Loucy (cell line): ENCODE results near the gene ALDH18A1.
"Not testable (repeated sequence)": the region's sequence is repeated elsewhere in the genome, so short reads cannot be mapped to it uniquely, and the experiment has no call there.

Experiments
- H2AFZ ChIP-seq: fragments of 200-600 bp; sonication (generic); 2 replicates; pipeline ENCODE4 v1.6.0; 2016; ENCODE audit warnings: antibody characterized with exemption, mild to moderate bottlenecking, low read length, moderate library complexity
- H3F3A ChIP-seq: fragments of 200-600 bp; 2 replicates; pipeline ENCODE4 v1.6.0; 2016; ENCODE audit warnings: antibody characterized with exemption, low read depth, mild to moderate bottlenecking
- H3K27me3 ChIP-seq: fragments of 200-600 bp; sonication (generic); 2 replicates; pipeline ENCODE4 v1.6.1; 2014; ENCODE audit warnings: low read length, mild to moderate bottlenecking; ENCODE audit not compliant: insufficient read depth, poor library complexity, severe bottlenecking
- H3K36me3 ChIP-seq: fragments of 200-600 bp; sonication (generic); 2 replicates; pipeline ENCODE4 v1.6.1; 2016; ENCODE audit warnings: low read length; ENCODE audit not compliant: insufficient read depth
- H3K4me1 ChIP-seq: fragments of 200-600 bp; sonication (generic); 2 replicates; pipeline ENCODE4 v1.5.1; 2014; ENCODE audit warnings: low read length, mild to moderate bottlenecking; ENCODE audit not compliant: insufficient read depth, poor library complexity, severe bottlenecking
- H3K4me2 ChIP-seq: fragments of 200-600 bp; sonication (generic); 2 replicates; pipeline ENCODE4 v1.6.0; 2014; ENCODE audit warnings: antibody characterized with exemption, low read length, low read depth, mild to moderate bottlenecking; ENCODE audit not compliant: poor library complexity, severe bottlenecking
- H3K4me3 ChIP-seq: fragments of 200-600 bp; sonication (generic); 2 replicates; pipeline ENCODE4 v1.5.1; 2014; ENCODE audit warnings: low read length, mild to moderate bottlenecking, mixed read lengths; ENCODE audit not compliant: poor library complexity, severe bottlenecking
- H3K79me2 ChIP-seq: fragments of 200-600 bp; sonication (generic); 2 replicates; pipeline ENCODE4 v1.6.1; 2014; ENCODE audit warnings: low read length; ENCODE audit not compliant: insufficient read depth
- H3K9ac ChIP-seq: fragments of 200-600 bp; sonication (generic); 2 replicates; pipeline ENCODE4 v1.6.0; 2014; ENCODE audit warnings: mild to moderate bottlenecking, low read depth, low read length, moderate library complexity; ENCODE audit not compliant: poor library complexity, severe bottlenecking
- H3K9me2 ChIP-seq: fragments of 200-600 bp; sonication (generic); replicated peaks from 2 replicates; pipeline ENCODE4 v1.6.1; 2016; ENCODE audit warnings: low read depth, low read length, mixed read lengths
- H3K9me3 ChIP-seq: fragments of 200-600 bp; sonication (generic); 2 replicates; pipeline ENCODE4 v1.6.1; 2014; ENCODE audit warnings: mild to moderate bottlenecking, antibody characterized with exemption, low read length, low read depth; ENCODE audit not compliant: insufficient read depth
- H4K20me1 ChIP-seq: fragments of 200-600 bp; sonication (generic); 2 replicates; pipeline ENCODE4 v1.6.0; 2014; ENCODE audit warnings: antibody characterized with exemption, low read length, mild to moderate bottlenecking; ENCODE audit not compliant: insufficient read depth, poor library complexity, severe bottlenecking
- EZH2phosphoT487 ChIP-seq: fragments of 200-600 bp; IDR thresholded peaks from 2 replicates; pipeline ENCODE4 v1.6.1; 2018; ENCODE audit warnings: antibody characterized with exemption, mild to moderate bottlenecking, moderate library complexity, borderline replicate concordance
- TF ChIP-seq, protein P1 (sequence below): fragments of 200-600 bp; sonication (generic); conservative IDR thresholded peaks from 2 replicates; pipeline ENCODE4 v1.5.1; 2014; ENCODE audit warnings: mild to moderate bottlenecking, antibody characterized with exemption, low read length

ALDH18A1 gene

DNA sequence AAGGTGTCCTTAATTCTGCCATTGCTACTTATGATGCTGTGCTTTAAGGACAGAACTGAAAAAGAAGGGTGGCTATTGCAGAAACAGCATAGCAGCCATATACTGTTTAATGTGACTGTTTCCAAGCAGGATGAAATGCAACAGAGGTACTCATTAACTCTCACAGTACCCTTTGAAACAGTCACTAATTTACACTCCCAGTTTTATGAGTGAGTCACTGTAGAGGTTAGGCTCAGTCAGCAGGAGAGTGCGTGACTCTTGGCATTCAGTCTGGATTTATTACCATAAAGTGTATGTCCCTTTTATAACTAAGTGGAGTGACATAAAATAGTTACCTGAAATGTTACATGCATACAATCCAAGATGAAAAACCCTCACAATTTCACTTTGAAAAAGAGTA lies 27.7 kb downstream of the ALDH18A1 start:
- Histone ChIP-seq H3K36me3 (peaks cover 91% of the 10 kb centered on the region), H3K9me3 (no peaks in the 10 kb centered on the region)

DNA sequence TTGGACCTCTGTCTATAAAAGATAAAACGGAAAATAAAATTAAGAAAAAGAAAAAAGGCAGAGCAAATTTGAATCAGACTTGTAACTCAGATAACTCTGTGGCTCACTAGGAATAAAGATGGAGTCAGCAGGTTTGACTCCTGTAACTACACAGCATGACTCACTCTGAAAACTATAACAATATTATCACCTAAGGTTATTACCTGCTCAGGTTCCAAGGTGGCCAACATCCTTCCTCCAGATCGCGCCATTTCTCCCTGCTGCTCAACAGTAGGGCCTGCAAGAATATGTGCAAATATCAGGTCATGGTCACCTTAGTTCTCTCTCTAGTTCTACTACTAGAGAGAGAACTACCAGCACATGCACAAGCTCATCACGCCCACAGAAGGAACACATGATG lies 30.0 kb downstream of the ALDH18A1 start:
- H3F3A ChIP-seq: no peaks in the 10 kb centered on the region
- H3K4me1 ChIP-seq: no peaks in the 10 kb centered on the region
- TF ChIP-seq EZH2phosphoT487: no peak
- TF ChIP-seq, protein P1, sequence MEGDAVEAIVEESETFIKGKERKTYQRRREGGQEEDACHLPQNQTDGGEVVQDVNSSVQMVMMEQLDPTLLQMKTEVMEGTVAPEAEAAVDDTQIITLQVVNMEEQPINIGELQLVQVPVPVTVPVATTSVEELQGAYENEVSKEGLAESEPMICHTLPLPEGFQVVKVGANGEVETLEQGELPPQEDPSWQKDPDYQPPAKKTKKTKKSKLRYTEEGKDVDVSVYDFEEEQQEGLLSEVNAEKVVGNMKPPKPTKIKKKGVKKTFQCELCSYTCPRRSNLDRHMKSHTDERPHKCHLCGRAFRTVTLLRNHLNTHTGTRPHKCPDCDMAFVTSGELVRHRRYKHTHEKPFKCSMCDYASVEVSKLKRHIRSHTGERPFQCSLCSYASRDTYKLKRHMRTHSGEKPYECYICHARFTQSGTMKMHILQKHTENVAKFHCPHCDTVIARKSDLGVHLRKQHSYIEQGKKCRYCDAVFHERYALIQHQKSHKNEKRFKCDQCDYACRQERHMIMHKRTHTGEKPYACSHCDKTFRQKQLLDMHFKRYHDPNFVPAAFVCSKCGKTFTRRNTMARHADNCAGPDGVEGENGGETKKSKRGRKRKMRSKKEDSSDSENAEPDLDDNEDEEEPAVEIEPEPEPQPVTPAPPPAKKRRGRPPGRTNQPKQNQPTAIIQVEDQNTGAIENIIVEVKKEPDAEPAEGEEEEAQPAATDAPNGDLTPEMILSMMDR: no peak
- no peaks in the 10 kb centered on the region for H4K20me1 ChIP-seq
- H3K79me2 ChIP-seq: no peaks in the 10 kb centered on the region
- H2AFZ ChIP-seq: no peak overlapping the region
- no peak overlapping the region for H3K9ac ChIP-seq
- H3K4me3 ChIP-seq: no peak overlapping the region
- H3K9me2 ChIP-seq: no peaks in the 10 kb centered on the region
- H3K9me3 ChIP-seq: no peaks in the 10 kb centered on the region
- peaks cover 79% of the 10 kb centered on the region for H3K36me3 ChIP-seq
- no peaks in the 10 kb centered on the region for H3K27me3 ChIP-seq
- no peak overlapping the region for H3K4me2 ChIP-seq

More for the DNA sequence above, 27.7 kb downstream of the ALDH18A1 start:
- Histone ChIP-seq H3K9ac (no peak overlapping the region), H3K4me2 (no peak overlapping the region), H3K79me2 (no peaks in the 10 kb centered on the region), H3K4me3 (no peak overlapping the region), H3K27me3 (no peaks in the 10 kb centered on the region), H3K4me1 (no peaks in the 10 kb centered on the region), H3F3A (no peaks in the 10 kb centered on the region), H4K20me1 (no peaks in the 10 kb centered on the region), H2AFZ (no peak overlapping the region), H3K9me2 (no peaks in the 10 kb centered on the region)
- no peak for TF ChIP-seq EZH2phosphoT487
- TF ChIP-seq, protein P1: no peak

DNA sequence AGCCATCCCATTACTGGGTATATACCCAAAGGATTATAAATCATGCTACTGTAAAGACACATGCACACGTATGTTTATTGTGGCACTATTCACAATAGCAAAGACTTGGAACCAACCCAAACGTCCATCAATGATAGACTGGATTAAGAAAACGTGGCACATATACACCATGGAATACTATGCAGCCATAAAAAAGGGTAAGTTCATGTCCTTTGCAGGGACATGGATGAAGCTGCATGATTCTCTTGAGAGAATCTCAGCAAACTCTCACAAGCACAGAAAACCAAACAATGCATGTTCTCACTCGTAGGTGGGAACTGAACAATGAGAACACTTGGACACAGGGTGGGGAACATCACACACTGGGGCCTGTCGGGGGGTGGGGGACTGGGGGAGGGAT lies 36.1 kb downstream of the ALDH18A1 start:
- H3K79me2 ChIP-seq, H3K4me2 ChIP-seq, H3K9me3 ChIP-seq, H3F3A ChIP-seq, H3K9ac ChIP-seq, H3K4me3 ChIP-seq, H4K20me1 ChIP-seq, H3K4me1 ChIP-seq, H2AFZ ChIP-seq, H3K27me3 ChIP-seq, H3K9me2 ChIP-seq: not testable (repeated sequence)
- H3K36me3 ChIP-seq: peaks cover 66% of the 10 kb centered on the region

DNA sequence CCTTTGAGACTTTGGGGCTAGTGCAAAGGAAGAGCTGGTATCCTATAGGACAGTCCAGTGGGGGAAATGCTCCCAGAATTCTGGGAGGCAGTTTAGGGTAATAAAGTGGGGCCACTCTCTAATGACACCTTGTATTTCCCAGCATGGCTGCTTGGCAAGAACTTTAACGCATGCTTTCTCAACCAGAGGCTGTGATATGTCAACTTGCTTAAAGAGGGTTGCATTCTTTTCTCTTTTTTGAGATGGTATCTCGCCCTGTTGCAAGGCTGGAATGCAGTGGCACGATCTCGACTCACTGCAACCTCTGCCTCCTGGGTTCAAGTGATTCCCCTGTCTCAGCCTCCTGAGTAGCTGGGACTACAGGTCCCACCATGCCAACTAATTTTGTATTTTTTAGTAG lies 38.4 kb downstream of the ALDH18A1 start:
- H3K9me2 ChIP-seq: no peaks in the 10 kb centered on the region
- H3K27me3 ChIP-seq: no peaks in the 10 kb centered on the region
- no peaks in the 10 kb centered on the region for H4K20me1 ChIP-seq
- no peak for TF ChIP-seq EZH2phosphoT487
- TF ChIP-seq, protein P1: no peak
- H3F3A ChIP-seq: no peaks in the 10 kb centered on the region
- H3K4me3 ChIP-seq: no peak overlapping the region
- no peaks in the 10 kb centered on the region for H3K9me3 ChIP-seq
- H3K4me1 ChIP-seq: no peaks in the 10 kb centered on the region
- no peak overlapping the region for H2AFZ ChIP-seq
- no peak overlapping the region for H3K9ac ChIP-seq
- no peak overlapping the region for H3K4me2 ChIP-seq
- peaks cover 72% of the 10 kb centered on the region for H3K36me3 ChIP-seq
- no peaks in the 10 kb centered on the region for H3K79me2 ChIP-seq
